Ishikawa (cell line): ENCODE data around the gene ZMIZ1.

Experiments used
- TCF12 ChIP-seq: IDR thresholded peaks from 2 replicates; pipeline ENCODE4 v1.6.1; 2012; ENCODE audit warnings: low read depth
- TF ChIP-seq, protein P1 (sequence below): IDR thresholded peaks from 2 replicates; pipeline ENCODE4 v1.6.1; 2012
- TF ChIP-seq, protein P2 (sequence below): IDR thresholded peaks from 2 replicates; pipeline ENCODE4 v1.6.1; 2012

DNA sequence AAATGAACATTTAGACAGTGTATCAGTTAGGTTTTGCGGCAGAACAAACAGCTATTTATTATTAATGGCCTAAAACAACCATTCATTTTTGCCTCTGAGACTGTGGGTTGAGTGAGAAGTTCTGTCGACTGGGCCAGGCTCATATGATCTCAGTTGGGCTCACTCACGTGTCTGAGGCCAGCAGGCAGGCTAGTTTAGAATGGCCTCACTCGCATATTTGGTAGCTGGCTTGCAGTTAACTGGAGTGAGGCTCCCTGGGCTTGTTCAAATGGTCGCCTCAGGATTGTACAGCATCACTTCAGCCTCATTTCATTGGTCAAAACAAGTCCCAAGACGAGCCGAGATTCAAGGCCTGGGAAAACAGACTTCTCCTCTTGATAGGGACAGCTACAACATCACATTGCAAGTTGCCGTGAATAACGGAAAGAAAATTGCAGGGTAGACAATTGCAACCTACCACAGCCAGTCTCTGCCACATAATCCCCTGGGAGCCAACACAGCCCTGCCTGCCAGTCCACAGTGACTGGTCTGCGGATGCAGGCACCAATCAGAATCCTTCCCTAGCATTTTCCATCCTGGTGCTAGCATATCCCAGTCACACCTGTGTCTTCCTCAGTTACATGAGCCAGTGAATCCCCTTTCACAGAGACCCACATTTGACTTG lies 255.4 kb downstream of the ZMIZ1 start:
- TF ChIP-seq, protein P1, sequence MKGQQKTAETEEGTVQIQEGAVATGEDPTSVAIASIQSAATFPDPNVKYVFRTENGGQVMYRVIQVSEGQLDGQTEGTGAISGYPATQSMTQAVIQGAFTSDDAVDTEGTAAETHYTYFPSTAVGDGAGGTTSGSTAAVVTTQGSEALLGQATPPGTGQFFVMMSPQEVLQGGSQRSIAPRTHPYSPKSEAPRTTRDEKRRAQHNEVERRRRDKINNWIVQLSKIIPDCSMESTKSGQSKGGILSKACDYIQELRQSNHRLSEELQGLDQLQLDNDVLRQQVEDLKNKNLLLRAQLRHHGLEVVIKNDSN = no peak
- no peak for TF ChIP-seq TCF12
- TF ChIP-seq, protein P2, sequence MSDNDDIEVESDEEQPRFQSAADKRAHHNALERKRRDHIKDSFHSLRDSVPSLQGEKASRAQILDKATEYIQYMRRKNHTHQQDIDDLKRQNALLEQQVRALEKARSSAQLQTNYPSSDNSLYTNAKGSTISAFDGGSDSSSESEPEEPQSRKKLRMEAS = no peak
